GM11168 (cell line): ENCODE measurements around the gene GNG7.
"Not testable (repeated sequence)": the region's sequence is repeated elsewhere in the genome, so short reads cannot be mapped to it uniquely, and the experiment has no call there.

Experiments
- in situ Hi-C: fragments of 300-500 bp; cut with MboI; formaldehyde crosslinking; loops from one replicate; pipeline ENCODE4 v1.12.0; 2022; ENCODE audit warnings: low sequenced_read_pairs; ENCODE audit not compliant: unreplicated experiment

Gene GNG7

DNA sequence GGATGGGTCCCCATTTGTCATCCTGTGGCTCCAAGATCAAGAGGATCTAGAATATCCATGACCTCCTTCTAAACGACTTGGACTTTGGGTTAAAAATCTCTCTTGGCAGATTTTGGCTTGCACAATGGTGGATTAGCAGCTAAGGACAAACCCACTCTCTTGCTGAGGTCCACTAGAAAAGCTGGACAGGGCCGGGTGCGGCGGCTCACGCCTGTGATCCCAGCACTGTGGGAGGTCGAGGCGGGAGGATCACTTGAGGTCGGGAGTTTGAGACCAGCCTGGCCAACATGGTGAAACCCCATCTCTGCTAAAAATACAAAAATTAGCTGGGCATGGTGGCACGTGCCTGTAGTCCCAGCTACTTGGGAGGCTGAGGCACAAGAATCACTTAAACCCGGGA is 172.6 kb downstream of the GNG7 start:
- in situ Hi-C loops = not testable (repeated sequence)

DNA sequence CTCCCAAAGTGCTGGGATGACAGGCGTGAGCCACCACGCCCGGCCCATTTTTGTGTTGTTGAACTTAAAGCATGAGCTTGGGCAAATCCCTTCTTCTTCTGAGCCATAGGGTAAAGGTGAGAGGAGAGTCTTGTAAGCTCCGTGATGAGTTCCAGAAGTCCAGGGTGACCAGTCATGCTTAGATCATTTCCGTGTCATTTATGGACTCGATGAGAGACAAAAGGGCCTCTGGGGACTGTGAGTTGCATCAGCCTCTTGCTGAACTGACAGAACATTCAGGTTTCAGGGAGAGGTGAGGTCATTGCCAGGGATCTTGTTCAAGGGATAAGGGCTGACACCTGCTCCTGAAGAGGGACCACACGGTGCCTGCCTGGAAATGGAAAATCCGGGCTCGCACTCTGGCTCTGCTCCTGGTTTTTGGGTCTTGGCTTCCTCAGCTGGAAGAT is 173.0 kb downstream of the GNG7 start:
- in situ Hi-C loops = no loop called here

DNA sequence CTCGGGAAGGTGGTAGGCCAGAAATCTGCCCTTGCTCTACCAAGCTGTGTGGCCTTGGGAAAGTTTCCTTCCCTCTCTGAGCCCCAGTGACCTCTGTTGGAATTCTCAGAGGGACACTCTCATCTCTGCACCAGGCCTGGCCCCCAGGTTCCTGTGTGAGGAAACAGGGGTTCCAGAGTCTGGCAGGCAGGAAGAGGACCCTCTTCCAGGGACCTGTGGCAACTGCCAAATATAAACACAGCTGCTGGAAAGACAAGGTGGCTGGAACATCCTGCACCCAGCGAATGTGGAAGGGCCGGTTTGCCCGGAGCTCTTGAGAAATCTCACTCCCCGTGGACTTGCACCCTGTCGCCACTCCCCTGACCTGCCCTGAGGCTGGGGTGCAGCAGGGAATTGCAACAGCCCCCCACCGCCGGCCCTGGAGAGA is 173.8 kb downstream of the GNG7 start:
- in situ Hi-C loops = no loop called here

DNA sequence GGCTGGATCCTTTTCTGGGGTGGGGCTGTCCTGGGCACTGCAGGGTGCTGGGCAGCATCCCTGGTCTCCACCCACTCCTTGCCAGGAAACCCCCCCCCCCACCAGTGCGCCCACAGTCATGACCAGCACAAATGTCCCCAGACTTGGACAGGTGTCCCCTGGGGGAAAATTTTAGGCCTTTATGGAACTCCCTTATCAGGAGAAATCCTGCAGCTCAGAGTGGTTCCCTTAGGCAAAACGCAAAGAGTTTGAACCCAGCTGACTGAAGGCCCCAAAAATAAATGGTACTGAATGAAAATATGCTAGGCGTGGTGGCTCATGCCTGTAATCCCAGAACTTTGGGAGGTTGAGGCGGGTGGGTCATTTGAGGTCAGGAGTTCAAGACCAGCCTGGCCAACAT is 174.8 kb downstream of the GNG7 start:
- in situ Hi-C loops = no loop called here

DNA sequence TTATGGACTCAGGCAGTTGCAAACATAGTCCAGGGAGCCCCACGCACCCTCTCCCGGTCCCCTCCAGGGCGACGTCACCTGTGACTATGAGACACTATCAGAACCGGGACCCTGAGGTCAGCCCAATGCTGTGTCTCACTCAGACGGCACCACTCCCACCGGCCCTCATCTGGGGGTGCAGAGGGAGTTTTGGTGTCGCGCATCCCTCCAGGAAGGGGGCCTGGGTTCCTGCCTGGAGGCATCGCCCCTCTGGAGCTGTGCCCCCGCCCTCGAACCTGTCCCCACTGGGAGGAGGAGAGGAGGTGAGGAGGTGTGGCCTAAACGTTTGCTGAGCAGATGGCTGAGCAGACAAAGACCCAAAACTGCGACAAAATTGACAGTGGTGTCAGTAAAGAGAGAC is 175.3 kb downstream of the GNG7 start:
- in situ Hi-C loops = no loop called here

DNA sequence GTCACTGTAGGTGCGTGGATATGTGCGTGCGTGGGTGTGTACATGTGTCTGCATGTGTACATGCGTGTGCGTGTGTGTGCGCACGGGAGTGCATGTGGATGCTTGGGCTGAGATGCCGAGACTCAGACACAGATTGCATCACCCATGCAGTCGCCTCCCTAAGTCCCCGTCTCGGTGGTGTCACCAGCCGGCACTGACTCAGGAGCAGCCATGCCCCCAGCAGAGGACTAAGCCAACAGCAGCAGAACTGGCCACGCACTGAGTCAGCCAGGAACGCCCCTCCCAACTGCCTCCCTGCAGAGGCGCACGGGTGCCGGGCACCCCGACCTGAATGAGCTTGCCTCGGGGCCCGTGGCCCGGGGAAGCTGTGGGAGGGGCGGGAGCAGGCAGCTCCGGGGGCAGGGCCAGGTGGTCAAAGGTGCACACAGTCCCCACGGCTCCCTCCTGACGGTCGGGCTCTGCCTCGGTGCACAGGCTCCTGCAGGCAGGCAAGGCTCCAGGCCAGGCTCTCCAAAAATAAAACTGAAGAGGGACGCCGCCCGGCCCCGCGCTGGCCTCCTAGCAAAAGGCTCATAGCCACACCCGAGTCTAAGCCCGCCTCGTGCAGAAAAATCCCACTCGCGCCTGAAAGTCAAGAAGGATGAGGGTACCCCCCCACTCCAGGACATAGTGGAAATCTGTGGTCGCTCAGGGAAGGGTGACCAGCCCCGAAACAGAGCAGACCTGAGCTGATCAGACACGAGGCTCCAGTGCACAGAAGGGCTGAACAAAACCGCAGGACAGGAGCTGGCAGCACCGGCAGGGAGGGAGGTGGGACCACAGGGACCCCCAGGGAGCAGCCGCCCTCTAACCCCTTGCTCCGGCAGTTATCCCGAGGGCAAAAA is 177.4 kb downstream of the GNG7 start:
- in situ Hi-C loops = no loop called here

DNA sequence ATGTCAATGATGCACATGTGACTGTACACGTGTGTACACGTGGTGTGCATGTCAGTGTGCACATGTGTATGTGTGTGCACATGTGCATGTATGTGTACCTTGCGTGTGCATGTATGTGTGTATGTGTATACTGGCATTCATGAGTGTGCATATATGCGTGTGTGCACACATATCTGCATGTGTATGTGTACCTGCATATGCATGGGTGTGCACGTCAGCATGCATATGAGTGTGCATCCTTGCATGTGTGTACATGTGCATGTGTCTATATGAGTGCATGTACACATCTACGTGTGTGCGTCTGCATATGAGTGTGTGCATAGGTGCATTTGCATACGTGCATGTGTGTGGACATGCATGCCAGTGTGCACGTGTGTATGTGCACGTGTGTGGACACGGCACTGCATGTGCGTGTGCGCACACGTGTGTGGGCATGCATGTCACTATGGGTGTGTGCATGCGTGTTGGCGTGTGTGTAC is 178.1 kb downstream of the GNG7 start:
- in situ Hi-C loops = no loop called here

DNA sequence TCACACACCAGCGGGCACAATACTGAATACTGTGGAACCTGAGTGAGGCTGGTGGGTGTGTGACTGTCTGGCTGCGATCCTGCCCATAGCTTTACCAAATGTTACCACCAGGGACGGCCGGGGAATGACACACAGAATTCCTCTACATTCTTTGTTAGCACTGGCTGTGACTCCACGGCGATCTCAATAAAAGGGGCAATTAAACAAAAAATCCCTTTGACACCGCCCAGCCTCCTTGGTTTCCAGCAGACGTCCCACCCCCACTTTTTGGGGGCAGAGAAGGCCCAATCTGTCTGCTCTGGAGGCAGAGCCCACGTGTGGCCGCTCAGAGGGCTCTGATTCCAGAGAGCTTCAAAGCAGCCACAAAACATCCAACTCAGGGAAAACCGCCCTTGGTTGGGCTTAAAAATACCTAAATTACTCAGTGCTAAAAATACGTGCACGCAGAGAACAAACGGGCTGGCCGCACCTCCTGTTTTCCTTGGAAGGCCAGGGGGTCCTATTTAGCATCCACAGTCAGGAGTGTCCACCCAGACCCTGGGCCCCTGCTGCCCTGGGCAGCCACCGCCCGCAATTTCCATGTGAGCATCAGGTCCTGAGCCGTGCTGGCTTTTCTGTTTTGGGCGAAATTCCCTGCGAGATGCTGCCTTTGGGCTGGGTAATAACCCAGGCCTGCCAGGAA is 178.7 kb downstream of the GNG7 start:
- in situ Hi-C loops = no loop called here

DNA sequence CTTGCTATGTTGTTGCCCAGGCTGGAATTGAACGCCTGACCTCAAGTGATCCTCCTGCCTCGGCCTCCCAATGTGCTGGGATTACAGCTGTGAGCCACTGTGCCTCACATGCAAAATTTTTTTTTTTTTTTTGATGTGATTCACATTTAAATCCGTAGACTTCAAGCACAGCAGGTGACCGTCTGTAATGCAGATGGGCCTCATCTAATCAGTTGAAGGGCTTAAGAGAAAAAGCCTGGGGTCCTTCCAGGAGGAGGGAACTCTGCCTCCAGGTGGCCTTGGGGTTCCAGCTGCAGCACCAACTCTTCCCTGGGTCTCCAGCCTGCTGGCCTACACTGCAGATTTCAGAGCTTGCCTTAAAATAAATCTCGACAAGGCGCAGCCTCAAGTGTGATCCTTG is 183.0 kb downstream of the GNG7 start:
- in situ Hi-C loops = no loop called here

DNA sequence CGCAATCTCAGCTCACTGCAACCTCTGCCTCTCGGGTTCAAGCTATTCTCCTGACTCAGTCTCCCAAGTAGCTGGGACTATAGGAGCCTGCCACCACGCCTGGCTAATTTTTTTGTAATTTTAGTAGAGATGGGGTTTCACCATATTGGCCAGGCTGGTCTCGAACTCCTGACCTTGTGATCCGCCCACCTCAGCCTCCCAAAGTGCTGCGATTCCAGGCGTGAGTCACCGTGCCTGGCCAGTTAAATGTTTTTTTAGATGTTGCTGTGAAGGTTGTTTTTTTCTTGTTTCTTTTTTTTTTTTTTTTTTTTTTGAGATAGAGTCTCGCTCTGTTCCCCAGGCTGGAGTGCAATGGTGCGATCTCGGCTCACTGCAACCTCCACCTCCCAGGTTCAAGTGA is 183.6 kb downstream of the GNG7 start:
- in situ Hi-C loops = not testable (repeated sequence)

DNA sequence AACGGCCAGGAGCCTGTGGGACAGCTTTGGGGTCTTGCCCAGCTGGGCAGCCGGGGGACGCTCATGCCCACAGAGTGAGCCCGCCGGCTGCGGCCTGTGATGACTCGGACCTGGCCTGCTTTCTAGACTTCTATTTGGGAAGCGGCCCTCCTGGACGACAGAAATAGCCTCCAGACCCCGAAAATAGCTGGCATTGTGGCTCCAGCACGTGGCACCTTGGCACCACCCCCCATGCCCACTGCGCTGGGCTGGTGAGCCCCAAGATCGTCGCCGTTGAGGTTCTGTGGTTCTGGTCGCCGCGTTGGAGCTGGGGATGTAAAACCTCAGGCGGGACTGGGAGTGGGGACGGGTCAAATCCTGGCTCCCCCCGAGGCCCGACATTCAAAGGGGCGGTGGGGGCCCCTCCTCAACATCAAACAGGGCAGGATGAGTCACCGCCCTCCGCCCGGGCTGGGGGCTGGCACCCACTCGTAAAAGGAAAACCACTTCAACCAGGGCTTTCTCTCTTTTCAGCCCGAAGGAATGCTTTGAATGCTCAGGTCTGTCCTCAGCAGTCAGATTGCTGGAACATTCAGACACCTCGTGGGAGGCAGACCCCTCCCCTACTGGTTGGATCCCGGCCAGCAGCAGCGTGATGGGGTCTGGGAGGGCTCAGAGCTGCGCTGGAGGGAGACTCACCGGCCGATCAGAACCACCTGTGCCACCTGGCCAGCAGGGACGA is 184.5 kb downstream of the GNG7 start:
- in situ Hi-C loops = no loop called here

DNA sequence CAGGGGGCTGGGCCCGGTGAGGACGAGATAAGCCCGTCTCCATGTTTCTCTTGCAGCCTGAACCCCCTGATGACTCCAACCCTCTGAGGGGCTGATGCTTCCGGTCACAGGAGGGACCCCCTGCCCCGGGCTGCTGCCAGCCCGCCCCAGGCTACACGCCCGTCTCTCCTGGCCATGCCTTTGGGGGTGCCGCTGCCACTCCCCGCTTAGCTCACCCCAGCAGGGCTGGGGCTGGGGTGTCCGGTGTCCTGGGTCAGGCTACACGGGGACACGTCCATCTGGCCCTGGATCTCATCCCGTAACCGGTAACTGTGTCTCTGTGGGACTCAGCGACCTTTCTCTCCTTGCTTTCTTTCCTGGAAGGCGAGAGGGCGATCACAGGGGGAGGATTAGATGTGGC is 185.8 kb downstream of the GNG7 start:
- in situ Hi-C loops = no loop called here

DNA sequence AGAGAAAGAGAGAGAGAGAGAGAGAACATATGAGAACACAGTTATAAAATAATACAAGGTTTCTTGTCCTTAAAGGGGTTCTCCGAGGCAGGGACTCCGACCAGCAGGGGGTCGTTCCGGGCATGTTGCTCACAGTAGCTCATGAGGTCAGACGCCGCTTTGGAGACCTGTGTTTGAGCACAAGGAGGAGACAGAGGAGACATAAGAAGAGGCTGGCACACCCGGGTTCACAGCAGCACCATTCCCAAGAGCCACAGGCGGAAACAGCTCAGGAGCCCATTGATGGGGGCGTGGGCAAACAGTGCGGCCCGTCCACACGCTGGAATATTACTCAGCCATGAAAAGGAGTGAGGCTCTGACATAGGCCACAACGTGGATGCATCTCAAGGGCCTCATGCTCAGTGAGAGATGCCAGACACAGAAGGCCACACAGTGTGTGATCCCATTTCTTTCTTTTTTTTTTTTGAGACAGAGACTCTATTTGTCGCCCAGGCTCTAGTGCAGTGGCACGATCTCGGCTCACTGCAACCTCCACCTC is 187.4 kb downstream of the GNG7 start:
- in situ Hi-C loops = no loop called here

DNA sequence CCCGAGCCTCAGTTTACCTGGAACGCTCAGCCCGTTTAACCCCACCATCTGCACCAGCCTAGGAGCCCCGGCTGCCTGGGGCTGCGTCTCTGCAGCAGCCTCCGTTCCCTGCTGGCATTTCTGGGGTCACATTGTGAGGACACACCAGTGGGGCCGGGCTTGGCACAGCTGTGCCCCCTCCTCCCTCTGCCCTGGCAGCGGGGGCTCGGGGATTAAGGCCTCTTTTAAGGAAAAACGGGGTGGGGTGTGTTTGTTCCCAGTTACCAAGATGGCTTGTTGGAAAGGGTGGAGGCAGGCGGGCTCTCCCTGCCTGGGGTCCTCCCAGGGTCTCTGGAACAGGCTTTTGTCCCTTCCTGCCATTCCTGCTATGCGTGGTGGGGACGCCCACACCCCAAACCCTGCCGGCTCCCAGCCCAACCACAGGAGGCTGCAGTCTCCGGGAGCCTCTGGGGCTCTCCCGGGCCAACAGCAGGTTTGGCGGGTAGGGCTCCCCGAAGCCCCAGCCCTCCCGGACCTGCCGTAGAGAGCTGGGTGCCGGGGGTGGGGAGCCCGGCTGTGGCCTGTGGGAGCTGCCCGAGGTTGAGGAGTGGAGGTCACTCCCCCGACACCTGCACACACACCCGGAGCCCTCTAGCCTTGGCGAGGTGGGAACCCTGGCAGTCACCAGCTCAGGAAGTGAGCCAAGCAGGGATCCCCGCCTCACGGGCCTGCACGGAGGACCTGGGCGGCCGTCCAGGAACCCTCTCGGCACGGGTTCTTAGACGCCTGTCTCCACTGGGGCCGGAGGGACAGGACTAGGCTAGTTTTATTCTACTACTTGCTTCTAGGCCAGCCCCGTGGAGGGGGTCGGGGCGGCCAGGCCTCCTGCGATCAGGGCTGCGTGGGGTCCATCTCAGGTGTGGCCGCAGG is 189.7 kb downstream of the GNG7 start:
- in situ Hi-C loops = no loop called here

DNA sequence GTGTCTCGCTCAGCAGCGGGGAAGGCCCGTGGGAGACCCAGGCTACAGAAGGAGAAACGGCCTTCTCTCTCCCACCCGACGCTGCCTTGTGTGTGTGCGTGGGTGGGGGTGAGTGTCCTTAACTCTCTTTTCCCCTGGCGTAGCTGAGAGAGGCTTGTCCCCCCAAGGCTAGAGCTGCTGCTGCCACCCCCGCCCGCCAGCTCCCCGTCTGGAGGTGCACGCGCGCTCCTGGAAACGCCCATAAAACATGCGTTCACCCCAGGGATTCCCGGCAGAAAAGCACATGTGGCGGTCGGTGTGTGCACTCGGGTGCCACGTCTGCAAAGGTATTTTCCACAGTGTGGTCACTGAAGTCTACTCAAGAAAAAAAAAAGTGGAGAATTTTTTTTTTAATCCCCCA is 190.5 kb downstream of the GNG7 start:
- in situ Hi-C loops = no loop called here

DNA sequence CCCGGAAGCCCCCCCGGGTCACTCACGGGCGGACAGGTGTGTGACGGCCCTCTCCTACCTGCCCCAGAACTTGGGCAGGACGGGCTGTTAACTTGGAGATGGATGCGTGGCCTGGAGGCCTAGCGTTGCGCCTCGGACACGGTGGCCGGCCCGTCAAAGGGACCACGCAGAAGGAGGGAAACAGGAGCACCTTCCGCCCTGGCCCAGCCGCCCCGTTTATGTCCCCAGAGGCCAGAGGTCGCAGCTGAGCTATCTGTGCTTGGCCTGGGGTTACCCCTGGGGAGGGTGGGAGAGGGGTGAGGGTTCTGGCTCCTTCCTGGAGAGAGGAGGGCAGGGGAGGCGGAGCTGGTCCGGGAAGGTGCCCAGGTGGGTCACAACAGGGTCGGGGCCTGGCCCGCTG is 190.9 kb downstream of the GNG7 start:
- in situ Hi-C loops = no loop called here

DNA sequence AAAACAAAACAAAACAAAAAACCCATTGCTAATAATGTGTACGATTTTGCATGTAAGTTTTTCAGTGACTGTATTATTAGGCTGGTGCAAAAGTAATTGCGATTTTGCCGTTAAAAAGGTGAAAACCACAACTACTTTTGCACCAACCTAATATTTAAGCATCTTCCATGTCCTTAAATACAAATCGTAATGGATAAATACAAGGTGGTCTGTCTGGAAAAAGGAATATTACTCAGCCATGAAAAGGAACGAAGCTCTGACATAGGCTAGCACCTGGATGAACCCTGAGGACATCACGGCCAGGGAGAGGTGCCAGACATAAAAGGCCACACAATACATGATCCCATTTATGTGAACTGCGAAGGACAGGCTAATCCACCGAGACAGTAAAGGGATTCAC is 193.4 kb downstream of the GNG7 start:
- in situ Hi-C loops = no loop called here

DNA sequence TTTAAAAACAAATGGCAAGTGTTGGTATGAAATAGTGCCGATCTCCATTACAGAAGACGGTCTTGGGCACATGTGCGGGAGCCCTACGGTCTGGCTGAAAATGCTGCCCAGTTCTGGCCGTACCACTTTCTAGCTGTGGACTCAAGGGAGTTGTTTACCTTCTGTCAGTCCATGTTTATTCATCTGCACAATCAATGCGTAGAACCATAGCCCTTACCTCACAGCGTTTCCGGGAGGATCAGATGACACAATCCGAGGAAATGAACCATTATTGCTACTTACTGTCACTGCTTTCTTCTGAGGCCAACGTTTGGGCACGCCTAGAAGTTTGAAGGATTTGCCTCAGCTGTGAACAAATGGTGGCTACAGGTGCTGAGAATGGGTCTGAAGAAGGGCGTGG is 195.4 kb downstream of the GNG7 start:
- in situ Hi-C loops = no loop called here

DNA sequence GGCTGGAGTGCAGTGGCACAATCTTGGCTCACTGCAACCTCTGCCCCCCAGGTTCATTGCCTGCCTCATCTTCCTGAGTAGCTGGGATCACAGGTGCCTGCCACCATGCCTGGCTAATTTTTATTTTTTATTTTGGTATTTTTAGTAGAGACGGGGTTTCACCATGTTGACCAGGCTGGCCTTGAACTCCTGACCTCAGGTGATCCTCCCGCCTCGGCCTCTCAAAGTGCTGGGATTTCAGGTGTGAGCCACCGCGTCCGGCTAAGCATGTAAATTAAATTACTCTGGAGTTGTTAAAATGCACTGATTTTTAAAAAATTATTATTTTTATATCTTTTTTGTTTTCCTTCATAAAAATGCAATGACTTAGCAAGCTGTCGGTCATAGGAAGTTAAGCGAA is 195.8 kb downstream of the GNG7 start:
- in situ Hi-C loops = not testable (repeated sequence)
